HL-60 (cell line): ENCODE data around the gene BANP.

Source experiments
- CTCF ChIP-seq: IDR thresholded peaks from one replicate; pipeline ENCODE4 v1.5.1; 2011; ENCODE audit warnings: low read length, control low read depth, inconsistent platforms; ENCODE audit not compliant: insufficient read depth
- REST ChIP-seq: IDR thresholded peaks from 2 replicates; pipeline ENCODE4 v1.6.1; 2012; ENCODE audit warnings: low read depth; ENCODE audit not compliant: insufficient replicate concordance

GRCh38 chr16:88010968-88011483 lies 59.8 kb downstream of the BANP start:
- TF ChIP-seq CTCF (no peak), REST (no peak)
